Activated naive CD8-positive, alpha-beta T cell treated with anti-CD3 and anti-CD28 coated beads, Interleukin-2, amount 10 ng/mL, durations not matched to agents 7 days and 5 days (primary cell): ENCODE measurements around the gene PDCD5. TPM values are rescaled to one million over a fixed set of nuclear protein-coding genes. Genes with fewer than 3 reads are reported as not detected.

Source experiments
- ATAC-seq: fragments of 150-1000 bp; cut with Tn5 transposase; one replicate; pipeline ENCODE4 v1.10.0; 2021; ENCODE audit warnings: low read depth, moderate library complexity
- POLR2A ChIA-PET: fragments of 350-600 bp; sonication (Branson Sonifier 250); formaldehyde crosslinking; loops from one replicate; lab custom pipeline; 2021; ENCODE audit warnings: antibody characterized with exemption; lab: Charles Lee
- DNase-seq: peaks from one replicate; pipeline ENCODE4 v3.0.0; 2021
- H3K27ac Mint-ChIP-seq: one replicate; pipeline ENCODE4 v1.8.0; 2022; ENCODE audit warnings: mild to moderate bottlenecking, mixed read lengths
- H3K27me3 Mint-ChIP-seq: one replicate; pipeline ENCODE4 v1.8.0; 2022; ENCODE audit warnings: mild to moderate bottlenecking, moderate library complexity, mixed read lengths
- H3K36me3 Mint-ChIP-seq: one replicate; pipeline ENCODE4 v1.8.0; 2021; ENCODE audit warnings: mild to moderate bottlenecking, mixed read lengths
- H3K4me1 Mint-ChIP-seq: one replicate; pipeline ENCODE4 v1.8.0; 2021; ENCODE audit warnings: mixed read lengths
- H3K4me3 Mint-ChIP-seq: one replicate; pipeline ENCODE4 v1.8.0; 2022; ENCODE audit warnings: mild to moderate bottlenecking, moderate library complexity, mixed read lengths
- H3K9me3 Mint-ChIP-seq: one replicate; pipeline ENCODE4 v1.8.0; 2021; ENCODE audit warnings: mixed read lengths
- total RNA-seq, 2 experiments: library from RNA; stranded (reverse); gene quantifications; one replicate each; pipeline ENCODE4 v1.2.3, GENCODE V29; 2021

PDCD5 gene
- total RNA-seq, 2 experiments from 2014 or later, result 105 to 112 TPM

- peaks cover 43% of the 10 kb centered on the region for H3K36me3 Mint-ChIP-seq
- H3K4me3 Mint-ChIP-seq, result no peak overlapping the region
- no peak overlapping the region for H3K27ac Mint-ChIP-seq
- no peaks in the 10 kb centered on the region for H3K27me3 Mint-ChIP-seq
- POLR2A ChIA-PET, result no interaction called here
- H3K4me1 Mint-ChIP-seq, result peaks cover 8% of the 10 kb centered on the region
- no peaks in the 10 kb centered on the region for H3K9me3 Mint-ChIP-seq
- no peak for DNase-seq
- ATAC-seq, result no peak
Measured at GRCh38 chr19:32595491-32595890, 14.5 kb downstream of the PDCD5 start.

GRCh38 chr19:32598022-32598421, 17.0 kb downstream of the PDCD5 start:
- ATAC-seq, result no peak
- Mint-ChIP-seq H3K27ac (no peak overlapping the region), H3K9me3 (no peaks in the 10 kb centered on the region), H3K27me3 (no peaks in the 10 kb centered on the region), H3K4me1 (peaks cover 8% of the 10 kb centered on the region), H3K4me3 (no peak overlapping the region), H3K36me3 (peaks cover 31% of the 10 kb centered on the region)
- POLR2A ChIA-PET, result no interaction called here
- DNase-seq, result no peak

GRCh38 chr19:32599258-32599657, 18.3 kb downstream of the PDCD5 start:
- Mint-ChIP-seq H3K36me3 (peaks cover 23% of the 10 kb centered on the region), H3K4me1 (peaks cover 8% of the 10 kb centered on the region), H3K27me3 (no peaks in the 10 kb centered on the region), H3K4me3 (no peak overlapping the region), H3K27ac (no peak overlapping the region), H3K9me3 (no peaks in the 10 kb centered on the region)
- no peak for DNase-seq
- no peak for ATAC-seq
- POLR2A ChIA-PET, result no interaction called here

- POLR2A ChIA-PET, result no interaction called here
- H3K4me1 Mint-ChIP-seq, result peaks cover 8% of the 10 kb centered on the region
- no peak overlapping the region for H3K27ac Mint-ChIP-seq
- ATAC-seq, result peak; percentile 63
- no peaks in the 10 kb centered on the region for H3K27me3 Mint-ChIP-seq
- no peak for DNase-seq
- no peaks in the 10 kb centered on the region for H3K9me3 Mint-ChIP-seq
- peaks cover 22% of the 10 kb centered on the region for H3K36me3 Mint-ChIP-seq
- no peak overlapping the region for H3K4me3 Mint-ChIP-seq
Measured at GRCh38 chr19:32599736-32600157, 18.8 kb downstream of the PDCD5 start.

GRCh38 chr19:32603961-32604360, 23.0 kb downstream of the PDCD5 start:
- Mint-ChIP-seq H3K4me1 (peaks cover 3% of the 10 kb centered on the region), H3K4me3 (no peak overlapping the region), H3K9me3 (no peaks in the 10 kb centered on the region), H3K27me3 (no peaks in the 10 kb centered on the region), H3K27ac (no peak overlapping the region), H3K36me3 (peaks cover 10% of the 10 kb centered on the region)
- DNase-seq (no peak), ATAC-seq (no peak)
- POLR2A ChIA-PET, result no interaction called here

GRCh38 chr19:32605544-32605943, 24.6 kb downstream of the PDCD5 start:
- no peaks in the 10 kb centered on the region for H3K4me1 Mint-ChIP-seq
- no peaks in the 10 kb centered on the region for H3K9me3 Mint-ChIP-seq
- ATAC-seq (no peak), DNase-seq (no peak)
- H3K27ac Mint-ChIP-seq, result no peak overlapping the region
- H3K4me3 Mint-ChIP-seq, result no peak overlapping the region
- no peaks in the 10 kb centered on the region for H3K27me3 Mint-ChIP-seq
- POLR2A ChIA-PET, result no interaction called here
- H3K36me3 Mint-ChIP-seq, result peaks cover 10% of the 10 kb centered on the region

- Mint-ChIP-seq H3K4me3 (no peak overlapping the region), H3K27me3 (no peaks in the 10 kb centered on the region), H3K9me3 (no peaks in the 10 kb centered on the region), H3K27ac (no peak overlapping the region), H3K4me1 (no peaks in the 10 kb centered on the region), H3K36me3 (peaks cover 10% of the 10 kb centered on the region)
- POLR2A ChIA-PET, result no interaction called here
- DNase-seq, result no peak
- ATAC-seq, result no peak
Measured at GRCh38 chr19:32606289-32606688, 25.3 kb downstream of the PDCD5 start.

GRCh38 chr19:32607479-32607878, 26.5 kb downstream of the PDCD5 start:
- Mint-ChIP-seq H3K27ac (no peak overlapping the region), H3K27me3 (no peaks in the 10 kb centered on the region), H3K36me3 (peaks cover 11% of the 10 kb centered on the region), H3K4me3 (no peak overlapping the region), H3K9me3 (peaks cover 1% of the 10 kb centered on the region), H3K4me1 (no peaks in the 10 kb centered on the region)
- POLR2A ChIA-PET, result no interaction called here
- ATAC-seq, result no peak
- no peak for DNase-seq

- H3K27me3 Mint-ChIP-seq, result no peaks in the 10 kb centered on the region
- H3K4me1 Mint-ChIP-seq, result no peaks in the 10 kb centered on the region
- H3K36me3 Mint-ChIP-seq, result peaks cover 26% of the 10 kb centered on the region
- H3K4me3 Mint-ChIP-seq, result no peak overlapping the region
- no peak for DNase-seq
- H3K27ac Mint-ChIP-seq, result no peak overlapping the region
- ATAC-seq, result no peak
- H3K9me3 Mint-ChIP-seq, result peaks cover 1% of the 10 kb centered on the region
- POLR2A ChIA-PET, result no interaction called here
Measured at GRCh38 chr19:32611161-32611560, 30.2 kb downstream of the PDCD5 start.

GRCh38 chr19:32613008-32613407, 32.0 kb downstream of the PDCD5 start:
- DNase-seq (no peak), ATAC-seq (no peak)
- Mint-ChIP-seq H3K27ac (no peak overlapping the region), H3K9me3 (peaks cover 1% of the 10 kb centered on the region), H3K36me3 (peaks cover 31% of the 10 kb centered on the region), H3K4me1 (no peaks in the 10 kb centered on the region), H3K27me3 (no peaks in the 10 kb centered on the region), H3K4me3 (no peak overlapping the region)
- POLR2A ChIA-PET, result no interaction called here

GRCh38 chr19:32614916-32615315, 33.9 kb downstream of the PDCD5 start:
- Mint-ChIP-seq H3K4me1 (no peaks in the 10 kb centered on the region), H3K4me3 (no peak overlapping the region), H3K27ac (no peak overlapping the region), H3K9me3 (peaks cover 1% of the 10 kb centered on the region), H3K36me3 (peaks cover 31% of the 10 kb centered on the region), H3K27me3 (no peaks in the 10 kb centered on the region)
- DNase-seq, result no peak
- POLR2A ChIA-PET, result no interaction called here
- ATAC-seq, result no peak

GRCh38 chr19:32615569-32615968, 34.6 kb downstream of the PDCD5 start:
- POLR2A ChIA-PET, result no interaction called here
- H3K27me3 Mint-ChIP-seq, result no peaks in the 10 kb centered on the region
- H3K27ac Mint-ChIP-seq, result no peak overlapping the region
- H3K4me3 Mint-ChIP-seq, result no peak overlapping the region
- peaks cover 32% of the 10 kb centered on the region for H3K36me3 Mint-ChIP-seq
- no peak for ATAC-seq
- H3K4me1 Mint-ChIP-seq, result no peaks in the 10 kb centered on the region
- DNase-seq, result no peak
- peaks cover 1% of the 10 kb centered on the region for H3K9me3 Mint-ChIP-seq

GRCh38 chr19:32619051-32619685, 38.2 kb downstream of the PDCD5 start:
- Mint-ChIP-seq H3K27ac (no peak overlapping the region), H3K36me3 (peaks cover 21% of the 10 kb centered on the region), H3K4me1 (no peaks in the 10 kb centered on the region), H3K4me3 (no peak overlapping the region), H3K27me3 (no peaks in the 10 kb centered on the region), H3K9me3 (no peaks in the 10 kb centered on the region)
- DNase-seq (no peak), ATAC-seq (no peak)
- POLR2A ChIA-PET, result no interaction called here

GRCh38 chr19:32622002-32622401, 41.0 kb downstream of the PDCD5 start:
- Mint-ChIP-seq H3K9me3 (no peaks in the 10 kb centered on the region), H3K36me3 (peaks cover 16% of the 10 kb centered on the region), H3K27me3 (no peaks in the 10 kb centered on the region), H3K27ac (no peak overlapping the region), H3K4me1 (no peaks in the 10 kb centered on the region), H3K4me3 (no peak overlapping the region)
- POLR2A ChIA-PET, result no interaction called here
- DNase-seq (no peak), ATAC-seq (no peak)
